ENCODE data around the gene RNF114. TPM values are rescaled to one million over a fixed set of nuclear protein-coding genes. Genes with fewer than 3 reads are reported as not detected.

RNF114 gene, protein sequence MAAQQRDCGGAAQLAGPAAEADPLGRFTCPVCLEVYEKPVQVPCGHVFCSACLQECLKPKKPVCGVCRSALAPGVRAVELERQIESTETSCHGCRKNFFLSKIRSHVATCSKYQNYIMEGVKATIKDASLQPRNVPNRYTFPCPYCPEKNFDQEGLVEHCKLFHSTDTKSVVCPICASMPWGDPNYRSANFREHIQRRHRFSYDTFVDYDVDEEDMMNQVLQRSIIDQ
- 30.2 and 55.0 TPM in 2 replicates for polyA plus RNA-seq (2012; rRNA removed)
- 37.4 and 52.4 TPM in 2 replicates for polyA plus RNA-seq (2012; cell fraction: cytosol; rRNA removed)
- polyA plus RNA-seq (2012; cell fraction: nucleus; rRNA removed) = 53.4 and 58.8 TPM in 2 replicates

DNA sequence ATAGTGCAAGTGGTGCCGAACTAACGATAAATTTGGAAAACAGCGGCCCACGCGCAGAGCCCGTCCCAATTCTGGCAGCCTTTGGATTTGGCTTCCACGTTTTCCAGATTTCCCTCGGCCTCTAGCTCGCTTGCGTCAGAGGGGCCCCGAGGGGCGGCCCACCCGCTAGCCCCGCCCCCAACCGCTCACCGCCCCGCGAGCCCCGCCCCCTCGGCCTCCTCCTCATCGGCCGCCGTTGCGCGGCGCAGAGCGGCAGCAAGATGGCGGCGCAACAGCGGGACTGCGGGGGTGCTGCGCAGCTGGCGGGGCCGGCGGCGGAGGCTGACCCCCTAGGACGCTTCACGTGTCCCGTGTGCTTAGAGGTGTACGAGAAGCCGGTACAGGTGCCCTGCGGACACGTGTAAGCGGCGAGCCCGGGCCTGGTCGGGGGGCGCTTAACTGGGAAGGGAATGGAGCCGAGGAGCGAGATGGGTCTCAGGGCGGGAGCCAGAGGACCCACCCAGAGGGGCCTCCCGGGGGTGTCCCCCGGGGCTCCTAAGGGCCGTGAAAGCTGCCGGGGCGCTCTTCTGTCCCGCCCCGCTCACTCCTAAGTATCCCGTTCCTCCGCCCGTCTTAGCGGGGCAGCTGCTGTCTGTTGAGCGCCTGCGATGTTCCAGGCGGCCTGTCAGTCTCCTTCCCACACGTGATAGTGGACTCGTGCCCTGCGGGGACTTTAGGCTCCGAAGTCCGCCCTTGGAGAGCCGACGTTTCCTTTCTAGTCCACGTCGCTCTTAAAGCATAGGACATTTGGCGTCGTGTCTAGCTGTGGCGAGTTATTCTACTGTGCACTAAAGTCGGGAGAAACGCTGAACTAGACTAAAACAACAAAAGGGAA is at the start of gene RNF114:
TSS of gene RNF114 (plus strand) at position 245 of the 874 bp plus-strand sequence. CDS start at position 261, 16 bp downstream.
- POLR2A ChIA-PET = interaction anchor here (0.6 kb wide), 1 partner anchor 244 kb away, joined by 3 read pairs; no protein-coding TSS in a partner anchor
- Histone ChIP-seq H3K79me2 (ENCODE audit: insufficient read depth) (peaks cover 52% of the 10 kb centered on the region), H3K36me3 (replicated peaks in 1 of 2; ENCODE audit: control insufficient read depth in 1 of 2, insufficient read depth in 2 of 2, low read length in 1 of 2) (peaks cover 10 to 18% of the 10 kb centered on the region in 2 experiments), H3K9ac (peak within 1 kb of the TSS; percentile 91), H3K9me3 (no peaks in the 10 kb centered on the region), H3K27ac (ENCODE audit: low read depth in 2 of 2, low read length in 1 of 2) (peak within 1 kb of the TSS; percentile 59 to 66; a peak in 3 of 4 replicates), H3K4me1 (ENCODE audit: control insufficient read depth in 1 of 2, insufficient read depth in 2 of 2, low read depth in 1 of 2, low read length in 1 of 2) (peaks cover 18 to 21% of the 10 kb centered on the region in 2 experiments; a peak in 3 of 4 replicates), H3F3A (replicated peaks; ENCODE audit: insufficient read depth) (peaks cover 17% of the 10 kb centered on the region), H3K4me3 (ENCODE audit: low read depth in 2 of 2, low read length in 1 of 2) (peak within 1 kb of the TSS; percentile 74 to 90), H3K9me2 (no peaks in the 10 kb centered on the region), H2AFZ (ENCODE audit: low read depth) (peak within 1 kb of the TSS; percentile 100), H4K20me1 (ENCODE audit: insufficient read depth) (peaks cover 18% of the 10 kb centered on the region), H3K27me3 (ENCODE audit: insufficient read depth) (no peaks in the 10 kb centered on the region), H3K4me2 (peak within 1 kb of the TSS; percentile 89)
- DNase-seq = peak; percentile 100
- CTCF ChIA-PET = interaction anchor here (0.7 to 3.5 kb wide), 7 partner anchors 8 to 431 kb away, joined by 3 to 24 read pairs (median 3); no protein-coding TSS in a partner anchor
- under 1% methylated on average over 29 of the region's 79 CpGs for WGBS (ENCODE audit: low lambda C conversion rate)
- TF ChIP-seq TAF1 (IDR thresholded peaks at IDR 0.05; ENCODE audit: borderline replicate concordance, low read depth, low read length) = peak; percentile 78
- TF ChIP-seq JUND (IDR thresholded peaks at IDR 0.05) = no peak
- no peak for TF ChIP-seq GATA2 (CRISPR knock-in tag; IDR thresholded peaks at IDR 0.05)
- no peak for TF ChIP-seq NFIC (IDR thresholded peaks at IDR 0.05; ENCODE audit: borderline replicate concordance)
- TF ChIP-seq RXRA (IDR thresholded peaks at IDR 0.05; ENCODE audit: borderline replicate concordance, low read depth) = no peak
- TF ChIP-seq CHD2 (IDR thresholded peaks at IDR 0.05; ENCODE audit: low read length, partially characterized antibody) = no peak
- peak; percentile 79 for TF ChIP-seq POLR2AphosphoS5 (IDR thresholded peaks at IDR 0.05; ENCODE audit: low read depth, low read length)
- TF ChIP-seq RFX5 (IDR thresholded peaks at IDR 0.05; ENCODE audit: low read length) = no peak
- TF ChIP-seq, protein P1, sequence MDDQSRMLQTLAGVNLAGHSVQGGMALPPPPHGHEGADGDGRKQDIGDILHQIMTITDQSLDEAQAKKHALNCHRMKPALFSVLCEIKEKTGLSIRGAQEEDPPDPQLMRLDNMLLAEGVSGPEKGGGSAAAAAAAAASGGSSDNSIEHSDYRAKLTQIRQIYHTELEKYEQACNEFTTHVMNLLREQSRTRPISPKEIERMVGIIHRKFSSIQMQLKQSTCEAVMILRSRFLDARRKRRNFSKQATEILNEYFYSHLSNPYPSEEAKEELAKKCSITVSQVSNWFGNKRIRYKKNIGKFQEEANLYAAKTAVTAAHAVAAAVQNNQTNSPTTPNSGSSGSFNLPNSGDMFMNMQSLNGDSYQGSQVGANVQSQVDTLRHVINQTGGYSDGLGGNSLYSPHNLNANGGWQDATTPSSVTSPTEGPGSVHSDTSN (IDR thresholded peaks at IDR 0.05) = 0 out of 2 replicates have a peak, but pooled peaks have one; percentile 2
- TF ChIP-seq, protein P2, sequence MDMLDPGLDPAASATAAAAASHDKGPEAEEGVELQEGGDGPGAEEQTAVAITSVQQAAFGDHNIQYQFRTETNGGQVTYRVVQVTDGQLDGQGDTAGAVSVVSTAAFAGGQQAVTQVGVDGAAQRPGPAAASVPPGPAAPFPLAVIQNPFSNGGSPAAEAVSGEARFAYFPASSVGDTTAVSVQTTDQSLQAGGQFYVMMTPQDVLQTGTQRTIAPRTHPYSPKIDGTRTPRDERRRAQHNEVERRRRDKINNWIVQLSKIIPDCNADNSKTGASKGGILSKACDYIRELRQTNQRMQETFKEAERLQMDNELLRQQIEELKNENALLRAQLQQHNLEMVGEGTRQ (IDR thresholded peaks at IDR 0.05; ENCODE audit: borderline replicate concordance, low read depth, low read length) = no peak
- TF ChIP-seq FOXJ3 (CRISPR knock-in tag; IDR thresholded peaks at IDR 0.05) = no peak
- TF ChIP-seq, protein P3, sequence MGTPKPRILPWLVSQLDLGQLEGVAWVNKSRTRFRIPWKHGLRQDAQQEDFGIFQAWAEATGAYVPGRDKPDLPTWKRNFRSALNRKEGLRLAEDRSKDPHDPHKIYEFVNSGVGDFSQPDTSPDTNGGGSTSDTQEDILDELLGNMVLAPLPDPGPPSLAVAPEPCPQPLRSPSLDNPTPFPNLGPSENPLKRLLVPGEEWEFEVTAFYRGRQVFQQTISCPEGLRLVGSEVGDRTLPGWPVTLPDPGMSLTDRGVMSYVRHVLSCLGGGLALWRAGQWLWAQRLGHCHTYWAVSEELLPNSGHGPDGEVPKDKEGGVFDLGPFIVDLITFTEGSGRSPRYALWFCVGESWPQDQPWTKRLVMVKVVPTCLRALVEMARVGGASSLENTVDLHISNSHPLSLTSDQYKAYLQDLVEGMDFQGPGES (IDR thresholded peaks at IDR 0.05; ENCODE audit: low read depth, low read length) = no peak
- TF ChIP-seq NRF1 (IDR thresholded peaks at IDR 0.05; ENCODE audit: low read depth, low read length) = peak; percentile 50
- TF ChIP-seq RAD21 (IDR thresholded peaks at IDR 0.05; ENCODE audit: low read length) = no peak
- TF ChIP-seq GABPA (IDR thresholded peaks at IDR 0.05; ENCODE audit: low read depth) = no peak
- TF ChIP-seq, protein P4, sequence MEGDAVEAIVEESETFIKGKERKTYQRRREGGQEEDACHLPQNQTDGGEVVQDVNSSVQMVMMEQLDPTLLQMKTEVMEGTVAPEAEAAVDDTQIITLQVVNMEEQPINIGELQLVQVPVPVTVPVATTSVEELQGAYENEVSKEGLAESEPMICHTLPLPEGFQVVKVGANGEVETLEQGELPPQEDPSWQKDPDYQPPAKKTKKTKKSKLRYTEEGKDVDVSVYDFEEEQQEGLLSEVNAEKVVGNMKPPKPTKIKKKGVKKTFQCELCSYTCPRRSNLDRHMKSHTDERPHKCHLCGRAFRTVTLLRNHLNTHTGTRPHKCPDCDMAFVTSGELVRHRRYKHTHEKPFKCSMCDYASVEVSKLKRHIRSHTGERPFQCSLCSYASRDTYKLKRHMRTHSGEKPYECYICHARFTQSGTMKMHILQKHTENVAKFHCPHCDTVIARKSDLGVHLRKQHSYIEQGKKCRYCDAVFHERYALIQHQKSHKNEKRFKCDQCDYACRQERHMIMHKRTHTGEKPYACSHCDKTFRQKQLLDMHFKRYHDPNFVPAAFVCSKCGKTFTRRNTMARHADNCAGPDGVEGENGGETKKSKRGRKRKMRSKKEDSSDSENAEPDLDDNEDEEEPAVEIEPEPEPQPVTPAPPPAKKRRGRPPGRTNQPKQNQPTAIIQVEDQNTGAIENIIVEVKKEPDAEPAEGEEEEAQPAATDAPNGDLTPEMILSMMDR (IDR thresholded peaks at IDR 0.05) = no peak
- TF ChIP-seq MEF2A (IDR thresholded peaks at IDR 0.05; ENCODE audit: borderline replicate concordance, low read depth) = peak; percentile 13; the same call in 1 of the 2 replicates
- TF ChIP-seq, protein P5, sequence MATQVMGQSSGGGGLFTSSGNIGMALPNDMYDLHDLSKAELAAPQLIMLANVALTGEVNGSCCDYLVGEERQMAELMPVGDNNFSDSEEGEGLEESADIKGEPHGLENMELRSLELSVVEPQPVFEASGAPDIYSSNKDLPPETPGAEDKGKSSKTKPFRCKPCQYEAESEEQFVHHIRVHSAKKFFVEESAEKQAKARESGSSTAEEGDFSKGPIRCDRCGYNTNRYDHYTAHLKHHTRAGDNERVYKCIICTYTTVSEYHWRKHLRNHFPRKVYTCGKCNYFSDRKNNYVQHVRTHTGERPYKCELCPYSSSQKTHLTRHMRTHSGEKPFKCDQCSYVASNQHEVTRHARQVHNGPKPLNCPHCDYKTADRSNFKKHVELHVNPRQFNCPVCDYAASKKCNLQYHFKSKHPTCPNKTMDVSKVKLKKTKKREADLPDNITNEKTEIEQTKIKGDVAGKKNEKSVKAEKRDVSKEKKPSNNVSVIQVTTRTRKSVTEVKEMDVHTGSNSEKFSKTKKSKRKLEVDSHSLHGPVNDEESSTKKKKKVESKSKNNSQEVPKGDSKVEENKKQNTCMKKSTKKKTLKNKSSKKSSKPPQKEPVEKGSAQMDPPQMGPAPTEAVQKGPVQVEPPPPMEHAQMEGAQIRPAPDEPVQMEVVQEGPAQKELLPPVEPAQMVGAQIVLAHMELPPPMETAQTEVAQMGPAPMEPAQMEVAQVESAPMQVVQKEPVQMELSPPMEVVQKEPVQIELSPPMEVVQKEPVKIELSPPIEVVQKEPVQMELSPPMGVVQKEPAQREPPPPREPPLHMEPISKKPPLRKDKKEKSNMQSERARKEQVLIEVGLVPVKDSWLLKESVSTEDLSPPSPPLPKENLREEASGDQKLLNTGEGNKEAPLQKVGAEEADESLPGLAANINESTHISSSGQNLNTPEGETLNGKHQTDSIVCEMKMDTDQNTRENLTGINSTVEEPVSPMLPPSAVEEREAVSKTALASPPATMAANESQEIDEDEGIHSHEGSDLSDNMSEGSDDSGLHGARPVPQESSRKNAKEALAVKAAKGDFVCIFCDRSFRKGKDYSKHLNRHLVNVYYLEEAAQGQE (IDR thresholded peaks at IDR 0.05; ENCODE audit: low read depth, low read length) = 0 out of 2 replicates have a peak, but pooled peaks have one; percentile 17
- no peak for TF ChIP-seq TEAD4 (IDR thresholded peaks at IDR 0.05; ENCODE audit: borderline replicate concordance, insufficient read depth)
- TF ChIP-seq SIN3A (IDR thresholded peaks at IDR 0.05; ENCODE audit: borderline replicate concordance, low read depth, low read length) = peak; percentile 51; the same call in 1 of the 2 replicates
- TF ChIP-seq, protein P6, sequence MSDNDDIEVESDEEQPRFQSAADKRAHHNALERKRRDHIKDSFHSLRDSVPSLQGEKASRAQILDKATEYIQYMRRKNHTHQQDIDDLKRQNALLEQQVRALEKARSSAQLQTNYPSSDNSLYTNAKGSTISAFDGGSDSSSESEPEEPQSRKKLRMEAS (IDR thresholded peaks at IDR 0.05; ENCODE audit: low read depth) = peak; percentile 68; the same call in 1 of the 2 replicates
